Fibroblast of pulmonary artery (primary cell): ENCODE data around the gene CDK14.

Experiments used
- DNase-seq: peaks from one replicate; pipeline ENCODE4 v3.0.0-alpha.2; 2010; ENCODE audit warnings: low read depth
- H3K4me3 ChIP-seq: replicated peaks from 2 replicates; pipeline ENCODE4 v1.5.1; 2011; ENCODE audit warnings: low read depth, mild to moderate bottlenecking, control low read depth, low read length, moderate library complexity
- CTCF ChIP-seq: IDR thresholded peaks from 2 replicates; pipeline ENCODE4 v1.5.1; 2011; ENCODE audit warnings: mild to moderate bottlenecking, control low read depth, low read length, inconsistent platforms; ENCODE audit errors: missing control alignments

CDK14 gene

DNA sequence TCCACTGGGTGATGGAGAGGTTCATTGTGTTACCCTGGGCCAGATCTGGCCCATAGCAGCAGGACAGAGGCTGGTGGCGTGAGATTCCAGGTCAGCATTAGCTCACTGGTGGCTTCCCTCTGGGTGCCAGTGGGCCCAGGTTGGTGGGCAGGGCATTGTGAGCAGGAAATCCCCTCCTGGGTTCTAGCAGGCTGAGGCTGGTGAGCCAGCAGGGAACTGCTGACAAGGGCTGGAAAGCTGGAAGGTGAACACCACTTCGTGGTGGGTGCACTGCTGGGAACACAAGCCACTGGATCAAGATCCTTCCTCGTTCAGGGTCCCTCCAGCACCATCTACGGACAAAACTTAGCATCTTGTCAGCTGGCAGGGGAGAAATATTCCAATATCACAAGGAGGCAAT is 408.9 kb downstream of the CDK14 start:
- DNase-seq = no peak
- TF ChIP-seq CTCF = no peak
- no peak overlapping the region for H3K4me3 ChIP-seq

DNA sequence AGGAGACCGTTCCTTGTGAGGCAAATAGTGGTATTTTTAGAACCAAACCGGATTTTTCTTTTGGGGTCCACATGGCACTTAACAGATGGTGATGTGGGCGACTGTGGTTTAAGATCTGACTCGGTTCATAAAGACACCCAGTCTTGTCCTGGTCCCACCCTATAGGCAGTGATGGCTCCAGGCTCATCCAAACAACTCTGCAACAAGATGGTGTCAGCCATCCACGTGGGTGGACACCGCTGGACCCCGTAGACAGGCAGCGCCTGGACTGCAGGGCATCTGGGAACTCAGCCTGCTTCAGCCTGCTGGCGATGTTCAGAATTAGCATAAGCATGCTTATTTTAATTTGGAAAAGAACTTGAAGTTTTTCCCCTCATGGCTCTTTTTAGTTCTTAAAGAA is 409.7 kb downstream of the CDK14 start:
- DNase-seq = no peak
- TF ChIP-seq CTCF = no peak
- H3K4me3 ChIP-seq = no peak overlapping the region

- DNase-seq = no peak
- no peak overlapping the region for H3K4me3 ChIP-seq
- TF ChIP-seq CTCF = no peak
Measured at GRCh38 chr7:91007371-91007770, 411.2 kb downstream of the CDK14 start.

DNA sequence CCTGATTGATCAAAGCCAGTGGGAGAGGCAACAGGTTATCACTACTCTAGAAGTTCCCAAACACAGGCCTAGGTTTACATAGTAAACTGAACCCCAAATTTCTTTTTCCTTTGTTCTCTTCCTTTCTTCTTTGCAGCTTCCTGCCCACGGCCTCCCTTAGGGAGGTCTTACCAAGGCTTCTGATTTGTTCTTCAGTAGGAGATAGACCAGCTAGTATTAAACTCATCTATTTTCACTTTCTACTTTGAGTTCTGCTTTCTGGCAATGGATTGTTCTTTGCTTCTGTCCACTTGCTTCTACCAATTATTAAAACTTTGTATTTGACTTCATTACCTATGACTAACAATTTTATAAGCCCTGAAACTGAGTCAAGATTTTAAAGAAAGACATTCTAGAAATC is 417.0 kb downstream of the CDK14 start:
- TF ChIP-seq CTCF = no peak
- H3K4me3 ChIP-seq = no peak overlapping the region
- no peak for DNase-seq

- DNase-seq = no peak
- TF ChIP-seq CTCF = no peak
Measured at GRCh38 chr7:91019686-91020385, 423.7 kb downstream of the CDK14 start.

GRCh38 chr7:91020636-91021385 is 424.7 kb downstream of the CDK14 start:
- DNase-seq = no peak
- no peak for TF ChIP-seq CTCF
- H3K4me3 ChIP-seq = no peak overlapping the region

More at GRCh38 chr7:91019686-91020385, 423.7 kb downstream of the CDK14 start:
- H3K4me3 ChIP-seq = no peak overlapping the region

DNA sequence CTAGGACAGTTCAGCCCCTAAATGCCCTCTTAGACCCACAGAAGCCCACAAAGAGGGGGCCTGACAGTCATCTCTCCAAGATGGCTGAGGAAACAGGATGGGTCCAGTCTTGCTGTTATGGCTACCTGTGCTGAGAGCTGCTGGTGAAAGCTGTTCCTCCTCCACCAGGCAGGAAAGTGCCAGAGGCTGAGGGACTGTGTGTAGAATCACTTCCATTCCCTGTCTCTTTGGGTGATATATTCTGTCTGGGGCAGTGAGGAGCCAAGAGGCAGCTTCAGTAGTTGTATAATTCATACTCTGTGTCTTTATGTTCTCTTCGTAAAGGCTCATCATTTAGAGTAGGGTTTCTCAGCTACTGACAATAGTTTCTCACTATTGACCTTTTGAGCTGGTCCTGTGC is 425.8 kb downstream of the CDK14 start:
- no peak for TF ChIP-seq CTCF
- H3K4me3 ChIP-seq = no peak overlapping the region
- no peak for DNase-seq
